WTC11 (cell line): ENCODE measurements around the gene SPOPL. TPM values are rescaled to one million over a fixed set of nuclear protein-coding genes. Genes with fewer than 3 reads are reported as not detected.
A peak's percentile ranks its signal among the peaks of the same experiment; 100 is the strongest.

Experiments
- ATAC-seq: fragments of 200-7000 bp; cut with Tn5 transposase; 2 replicates; pipeline ENCODE4 v1.10.0; 2021; ENCODE audit warnings: mild to moderate bottlenecking, moderate library complexity
- CTCF ChIA-PET: fragments of 300-600 bp; sonication (Branson Sonifier 250); formaldehyde crosslinking; loops from one replicate; lab custom pipeline; 2021; ENCODE audit warnings: antibody characterized with exemption; lab: Charles Lee
- POLR2A ChIA-PET: fragments of 350-600 bp; sonication (Branson Sonifier 250); formaldehyde crosslinking; loops from one replicate; lab custom pipeline; 2021; ENCODE audit warnings: antibody characterized with exemption; lab: Charles Lee
- DNase-seq: peaks from one replicate; pipeline ENCODE4 v3.0.0; 2021; ENCODE audit warnings: low spot score
- H3K27ac Mint-ChIP-seq: 2 replicates; pipeline ENCODE4 v1.8.0; 2021; ENCODE audit warnings: mixed read lengths
- H3K27me3 Mint-ChIP-seq: 2 replicates; pipeline ENCODE4 v1.8.0; 2021; ENCODE audit warnings: low read depth, mild to moderate bottlenecking, moderate library complexity, mixed read lengths
- H3K36me3 Mint-ChIP-seq: 2 replicates; pipeline ENCODE4 v1.8.0; 2021; ENCODE audit warnings: mixed read lengths
- H3K4me1 Mint-ChIP-seq: 2 replicates; pipeline ENCODE4 v1.8.0; 2022; ENCODE audit warnings: mixed read lengths
- H3K4me3 Mint-ChIP-seq: 2 replicates; pipeline ENCODE4 v1.8.0; 2021; ENCODE audit warnings: mild to moderate bottlenecking, moderate library complexity, mixed read lengths
- H3K9me3 Mint-ChIP-seq: 2 replicates; pipeline ENCODE4 v1.8.0; 2021; ENCODE audit warnings: mixed read lengths
- CBFB ChIP-seq: sonication (generic); formaldehyde crosslinking; IDR thresholded peaks from 2 replicates; pipeline ENCODE4 v1.8.1; 2022; ENCODE audit warnings: mild to moderate bottlenecking, low read depth, missing genetic modification reagents
- FOXJ3 ChIP-seq: sonication (generic); formaldehyde crosslinking; IDR thresholded peaks from 2 replicates; pipeline ENCODE4 v1.9.0; 2021; ENCODE audit warnings: missing genetic modification reagents, mild to moderate bottlenecking, borderline replicate concordance
- FOXK1 ChIP-seq: sonication (generic); formaldehyde crosslinking; IDR thresholded peaks from 2 replicates; pipeline ENCODE4 v1.8.0; 2022; ENCODE audit warnings: mild to moderate bottlenecking, moderate library complexity, missing genetic modification reagents
- HMGA2 ChIP-seq: fragments of 250-450 bp; sonication (Bioruptor Pico); IDR thresholded peaks from 2 replicates; pipeline ENCODE4 v1.4.0; 2021; ENCODE audit warnings: mild to moderate bottlenecking, moderate library complexity
- NR2C2 ChIP-seq: sonication (generic); formaldehyde crosslinking; IDR thresholded peaks from 2 replicates; pipeline ENCODE4 v1.8.0; 2022; ENCODE audit warnings: mild to moderate bottlenecking, missing genetic modification reagents
- TP53 ChIP-seq: sonication (generic); formaldehyde crosslinking; IDR thresholded peaks from 2 replicates; pipeline ENCODE4 v1.8.1; 2023; ENCODE audit warnings: mild to moderate bottlenecking, missing genetic modification reagents
- ZBTB21 ChIP-seq: sonication (generic); formaldehyde crosslinking; IDR thresholded peaks from 2 replicates; pipeline ENCODE4 v1.8.1; 2023; ENCODE audit warnings: mild to moderate bottlenecking, missing genetic modification reagents, borderline replicate concordance
- ZNF396 ChIP-seq: fragments of 250-450 bp; sonication (Bioruptor Pico); IDR thresholded peaks from 2 replicates; pipeline ENCODE4 v1.8.0; 2021; ENCODE audit warnings: mild to moderate bottlenecking, moderate library complexity, borderline replicate concordance
- ZNF671 ChIP-seq: fragments of 250-450 bp; sonication (Bioruptor Pico); IDR thresholded peaks from 2 replicates; pipeline ENCODE4 v1.8.0; 2021; ENCODE audit warnings: mild to moderate bottlenecking
- total RNA-seq: library from RNA; stranded (reverse); gene quantifications from 3 replicates; pipeline ENCODE4 v1.2.3, GENCODE V29; 2021
- TF ChIP-seq, protein P1 (sequence below): fragments of 250-450 bp; sonication (Bioruptor Pico); IDR thresholded peaks from 2 replicates; pipeline ENCODE4 v1.9.0; 2021; ENCODE audit warnings: mild to moderate bottlenecking
- TF ChIP-seq, protein P2 (sequence below): fragments of 250-450 bp; sonication (Bioruptor Pico); IDR thresholded peaks from 2 replicates; pipeline ENCODE4 v1.9.0; 2021; ENCODE audit warnings: mild to moderate bottlenecking
- TF ChIP-seq, protein P3 (sequence below): sonication (generic); formaldehyde crosslinking; IDR thresholded peaks from 2 replicates; pipeline ENCODE4 v1.8.0; 2022; ENCODE audit warnings: mild to moderate bottlenecking, missing genetic modification reagents
- TF ChIP-seq, protein P4 (sequence below): sonication (generic); formaldehyde crosslinking; IDR thresholded peaks from 2 replicates; pipeline ENCODE4 v1.8.0; 2023; ENCODE audit warnings: mild to moderate bottlenecking, missing genetic modification reagents
- TF ChIP-seq, protein P5 (sequence below): fragments of 250-450 bp; sonication (Bioruptor Pico); IDR thresholded peaks from 2 replicates; pipeline ENCODE4 v1.9.0; 2021; ENCODE audit warnings: moderate library complexity, mild to moderate bottlenecking, inconsistent platforms, borderline replicate concordance
- TF ChIP-seq, protein P6 (sequence below): sonication (generic); formaldehyde crosslinking; IDR thresholded peaks from 2 replicates; pipeline ENCODE4 v1.8.0; 2022; ENCODE audit warnings: missing genetic modification reagents
- TF ChIP-seq, protein P7 (sequence below): sonication (generic); formaldehyde crosslinking; conservative IDR thresholded peaks from 2 replicates; pipeline ENCODE4 v1.8.1; 2023; ENCODE audit warnings: mild to moderate bottlenecking, low read depth, missing genetic modification reagents, moderate library complexity

The SPOPL gene
- total RNA-seq, 1 experiment from 2014 or later = 13.3 TPM

DNA sequence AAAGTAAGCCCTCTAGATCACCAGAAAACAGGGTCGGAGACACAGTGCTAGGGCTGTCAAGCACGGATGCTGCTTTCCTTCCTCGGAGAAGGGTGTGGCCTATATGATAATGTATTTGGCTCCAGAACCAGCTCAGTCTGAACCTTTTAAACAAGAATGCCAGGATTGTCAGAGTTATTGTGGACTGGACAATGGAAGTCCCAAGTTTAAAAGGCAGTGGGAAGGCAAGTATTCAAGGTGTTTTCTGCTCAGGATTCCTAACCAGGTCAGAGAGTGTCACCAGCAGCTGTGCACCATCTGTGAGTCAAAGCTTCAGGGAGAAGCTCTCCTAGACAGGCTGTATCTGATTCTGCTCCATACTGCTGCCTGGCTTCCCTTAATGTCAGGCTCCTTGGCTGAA lies 94.8 kb downstream of the SPOPL start:
- Mint-ChIP-seq H3K4me1 (peaks cover 13% of the 10 kb centered on the region), H3K9me3 (no peaks in the 10 kb centered on the region), H3K36me3 (no peaks in the 10 kb centered on the region), H3K4me3 (no peak overlapping the region), H3K27me3 (no peaks in the 10 kb centered on the region), H3K27ac (peak overlapping the region; percentile 95)
- CTCF ChIA-PET = interaction anchor here (0.6 to 1.3 kb wide), 3 partner anchors 52 to 231 kb away, joined by 3 to 4 read pairs (median 4); no protein-coding TSS in a partner anchor
- POLR2A ChIA-PET = no interaction called here
- ATAC-seq = peak; percentile 86
- no peak for TF ChIP-seq FOXK1 (CRISPR knock-in tag)
- TF ChIP-seq, protein P1, sequence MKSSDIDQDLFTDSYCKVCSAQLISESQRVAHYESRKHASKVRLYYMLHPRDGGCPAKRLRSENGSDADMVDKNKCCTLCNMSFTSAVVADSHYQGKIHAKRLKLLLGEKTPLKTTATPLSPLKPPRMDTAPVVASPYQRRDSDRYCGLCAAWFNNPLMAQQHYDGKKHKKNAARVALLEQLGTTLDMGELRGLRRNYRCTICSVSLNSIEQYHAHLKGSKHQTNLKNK (CRISPR knock-in tag) = no peak
- DNase-seq = no peak

DNA sequence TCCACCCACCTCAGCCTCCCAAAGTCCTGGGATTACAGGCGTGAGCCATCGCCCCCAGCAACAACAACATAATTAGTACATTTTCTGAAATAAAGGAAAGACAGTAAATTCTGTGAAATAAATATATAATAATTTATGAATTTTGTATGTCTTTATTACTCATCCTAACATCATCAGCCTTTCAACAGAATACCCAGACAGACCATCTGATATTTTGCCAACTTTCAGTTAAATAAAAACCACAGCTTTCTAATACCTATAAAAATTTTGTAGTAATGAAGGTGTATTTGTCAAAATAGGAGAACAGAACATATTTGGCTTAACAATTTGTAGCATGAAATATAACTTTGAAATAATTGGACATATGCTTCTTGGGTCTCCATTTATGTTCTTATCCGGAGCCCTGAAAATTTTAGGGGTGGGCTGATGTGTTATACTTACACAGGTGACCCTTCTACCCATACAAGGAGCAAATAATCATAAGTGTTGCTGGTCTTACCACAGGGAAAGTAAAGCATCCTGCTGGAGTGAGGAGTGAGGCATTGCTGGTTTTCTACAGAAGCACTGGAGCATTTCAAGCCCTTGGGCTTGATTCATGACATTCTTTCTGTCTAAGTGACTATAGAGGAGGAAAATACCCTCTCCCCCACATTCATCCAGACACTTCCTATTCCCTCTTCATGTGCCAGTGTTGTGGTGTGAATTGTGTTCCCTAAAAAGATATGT lies 99.3 kb downstream of the SPOPL start:
- Mint-ChIP-seq H3K27me3 (no peaks in the 10 kb centered on the region), H3K9me3 (no peaks in the 10 kb centered on the region), H3K27ac (no peak overlapping the region), H3K4me1 (peaks cover 18% of the 10 kb centered on the region), H3K4me3 (no peak overlapping the region), H3K36me3 (no peaks in the 10 kb centered on the region)
- ChIA-PET CTCF (no interaction called here), POLR2A (no interaction called here)
- DNase-seq = no peak
- ATAC-seq = no peak
- TF ChIP-seq, protein P2, sequence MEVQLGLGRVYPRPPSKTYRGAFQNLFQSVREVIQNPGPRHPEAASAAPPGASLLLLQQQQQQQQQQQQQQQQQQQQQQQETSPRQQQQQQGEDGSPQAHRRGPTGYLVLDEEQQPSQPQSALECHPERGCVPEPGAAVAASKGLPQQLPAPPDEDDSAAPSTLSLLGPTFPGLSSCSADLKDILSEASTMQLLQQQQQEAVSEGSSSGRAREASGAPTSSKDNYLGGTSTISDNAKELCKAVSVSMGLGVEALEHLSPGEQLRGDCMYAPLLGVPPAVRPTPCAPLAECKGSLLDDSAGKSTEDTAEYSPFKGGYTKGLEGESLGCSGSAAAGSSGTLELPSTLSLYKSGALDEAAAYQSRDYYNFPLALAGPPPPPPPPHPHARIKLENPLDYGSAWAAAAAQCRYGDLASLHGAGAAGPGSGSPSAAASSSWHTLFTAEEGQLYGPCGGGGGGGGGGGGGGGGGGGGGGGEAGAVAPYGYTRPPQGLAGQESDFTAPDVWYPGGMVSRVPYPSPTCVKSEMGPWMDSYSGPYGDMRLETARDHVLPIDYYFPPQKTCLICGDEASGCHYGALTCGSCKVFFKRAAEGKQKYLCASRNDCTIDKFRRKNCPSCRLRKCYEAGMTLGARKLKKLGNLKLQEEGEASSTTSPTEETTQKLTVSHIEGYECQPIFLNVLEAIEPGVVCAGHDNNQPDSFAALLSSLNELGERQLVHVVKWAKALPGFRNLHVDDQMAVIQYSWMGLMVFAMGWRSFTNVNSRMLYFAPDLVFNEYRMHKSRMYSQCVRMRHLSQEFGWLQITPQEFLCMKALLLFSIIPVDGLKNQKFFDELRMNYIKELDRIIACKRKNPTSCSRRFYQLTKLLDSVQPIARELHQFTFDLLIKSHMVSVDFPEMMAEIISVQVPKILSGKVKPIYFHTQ (CRISPR knock-in tag) = no peak
- no peak for TF ChIP-seq ZNF671 (CRISPR knock-in tag)
- no peak for TF ChIP-seq NR2C2 (CRISPR knock-in tag)
- no peak for TF ChIP-seq ZBTB21 (CRISPR knock-in tag)
- no peak for TF ChIP-seq TP53 (CRISPR knock-in tag)
- TF ChIP-seq, protein P3, sequence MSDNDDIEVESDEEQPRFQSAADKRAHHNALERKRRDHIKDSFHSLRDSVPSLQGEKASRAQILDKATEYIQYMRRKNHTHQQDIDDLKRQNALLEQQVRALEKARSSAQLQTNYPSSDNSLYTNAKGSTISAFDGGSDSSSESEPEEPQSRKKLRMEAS (CRISPR knock-in tag) = no peak
- TF ChIP-seq, protein P4, sequence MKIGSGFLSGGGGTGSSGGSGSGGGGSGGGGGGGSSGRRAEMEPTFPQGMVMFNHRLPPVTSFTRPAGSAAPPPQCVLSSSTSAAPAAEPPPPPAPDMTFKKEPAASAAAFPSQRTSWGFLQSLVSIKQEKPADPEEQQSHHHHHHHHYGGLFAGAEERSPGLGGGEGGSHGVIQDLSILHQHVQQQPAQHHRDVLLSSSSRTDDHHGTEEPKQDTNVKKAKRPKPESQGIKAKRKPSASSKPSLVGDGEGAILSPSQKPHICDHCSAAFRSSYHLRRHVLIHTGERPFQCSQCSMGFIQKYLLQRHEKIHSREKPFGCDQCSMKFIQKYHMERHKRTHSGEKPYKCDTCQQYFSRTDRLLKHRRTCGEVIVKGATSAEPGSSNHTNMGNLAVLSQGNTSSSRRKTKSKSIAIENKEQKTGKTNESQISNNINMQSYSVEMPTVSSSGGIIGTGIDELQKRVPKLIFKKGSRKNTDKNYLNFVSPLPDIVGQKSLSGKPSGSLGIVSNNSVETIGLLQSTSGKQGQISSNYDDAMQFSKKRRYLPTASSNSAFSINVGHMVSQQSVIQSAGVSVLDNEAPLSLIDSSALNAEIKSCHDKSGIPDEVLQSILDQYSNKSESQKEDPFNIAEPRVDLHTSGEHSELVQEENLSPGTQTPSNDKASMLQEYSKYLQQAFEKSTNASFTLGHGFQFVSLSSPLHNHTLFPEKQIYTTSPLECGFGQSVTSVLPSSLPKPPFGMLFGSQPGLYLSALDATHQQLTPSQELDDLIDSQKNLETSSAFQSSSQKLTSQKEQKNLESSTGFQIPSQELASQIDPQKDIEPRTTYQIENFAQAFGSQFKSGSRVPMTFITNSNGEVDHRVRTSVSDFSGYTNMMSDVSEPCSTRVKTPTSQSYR (CRISPR knock-in tag) = no peak
- TF ChIP-seq, protein P5, sequence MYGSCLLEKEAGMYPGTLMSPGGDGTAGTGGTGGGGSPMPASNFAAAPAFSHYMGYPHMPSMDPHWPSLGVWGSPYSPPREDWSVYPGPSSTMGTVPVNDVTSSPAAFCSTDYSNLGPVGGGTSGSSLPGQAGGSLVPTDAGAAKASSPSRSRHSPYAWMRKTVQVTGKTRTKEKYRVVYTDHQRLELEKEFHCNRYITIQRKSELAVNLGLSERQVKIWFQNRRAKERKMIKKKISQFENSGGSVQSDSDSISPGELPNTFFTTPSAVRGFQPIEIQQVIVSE (CRISPR knock-in tag) = no peak
- TF ChIP-seq, protein P6, sequence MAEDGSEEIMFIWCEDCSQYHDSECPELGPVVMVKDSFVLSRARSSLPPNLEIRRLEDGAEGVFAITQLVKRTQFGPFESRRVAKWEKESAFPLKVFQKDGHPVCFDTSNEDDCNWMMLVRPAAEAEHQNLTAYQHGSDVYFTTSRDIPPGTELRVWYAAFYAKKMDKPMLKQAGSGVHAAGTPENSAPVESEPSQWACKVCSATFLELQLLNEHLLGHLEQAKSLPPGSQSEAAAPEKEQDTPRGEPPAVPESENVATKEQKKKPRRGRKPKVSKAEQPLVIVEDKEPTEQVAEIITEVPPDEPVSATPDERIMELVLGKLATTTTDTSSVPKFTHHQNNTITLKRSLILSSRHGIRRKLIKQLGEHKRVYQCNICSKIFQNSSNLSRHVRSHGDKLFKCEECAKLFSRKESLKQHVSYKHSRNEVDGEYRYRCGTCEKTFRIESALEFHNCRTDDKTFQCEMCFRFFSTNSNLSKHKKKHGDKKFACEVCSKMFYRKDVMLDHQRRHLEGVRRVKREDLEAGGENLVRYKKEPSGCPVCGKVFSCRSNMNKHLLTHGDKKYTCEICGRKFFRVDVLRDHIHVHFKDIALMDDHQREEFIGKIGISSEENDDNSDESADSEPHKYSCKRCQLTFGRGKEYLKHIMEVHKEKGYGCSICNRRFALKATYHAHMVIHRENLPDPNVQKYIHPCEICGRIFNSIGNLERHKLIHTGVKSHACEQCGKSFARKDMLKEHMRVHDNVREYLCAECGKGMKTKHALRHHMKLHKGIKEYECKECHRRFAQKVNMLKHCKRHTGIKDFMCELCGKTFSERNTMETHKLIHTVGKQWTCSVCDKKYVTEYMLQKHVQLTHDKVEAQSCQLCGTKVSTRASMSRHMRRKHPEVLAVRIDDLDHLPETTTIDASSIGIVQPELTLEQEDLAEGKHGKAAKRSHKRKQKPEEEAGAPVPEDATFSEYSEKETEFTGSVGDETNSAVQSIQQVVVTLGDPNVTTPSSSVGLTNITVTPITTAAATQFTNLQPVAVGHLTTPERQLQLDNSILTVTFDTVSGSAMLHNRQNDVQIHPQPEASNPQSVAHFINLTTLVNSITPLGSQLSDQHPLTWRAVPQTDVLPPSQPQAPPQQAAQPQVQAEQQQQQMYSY = no peak
- no peak for TF ChIP-seq ZNF396
- TF ChIP-seq, protein P7, sequence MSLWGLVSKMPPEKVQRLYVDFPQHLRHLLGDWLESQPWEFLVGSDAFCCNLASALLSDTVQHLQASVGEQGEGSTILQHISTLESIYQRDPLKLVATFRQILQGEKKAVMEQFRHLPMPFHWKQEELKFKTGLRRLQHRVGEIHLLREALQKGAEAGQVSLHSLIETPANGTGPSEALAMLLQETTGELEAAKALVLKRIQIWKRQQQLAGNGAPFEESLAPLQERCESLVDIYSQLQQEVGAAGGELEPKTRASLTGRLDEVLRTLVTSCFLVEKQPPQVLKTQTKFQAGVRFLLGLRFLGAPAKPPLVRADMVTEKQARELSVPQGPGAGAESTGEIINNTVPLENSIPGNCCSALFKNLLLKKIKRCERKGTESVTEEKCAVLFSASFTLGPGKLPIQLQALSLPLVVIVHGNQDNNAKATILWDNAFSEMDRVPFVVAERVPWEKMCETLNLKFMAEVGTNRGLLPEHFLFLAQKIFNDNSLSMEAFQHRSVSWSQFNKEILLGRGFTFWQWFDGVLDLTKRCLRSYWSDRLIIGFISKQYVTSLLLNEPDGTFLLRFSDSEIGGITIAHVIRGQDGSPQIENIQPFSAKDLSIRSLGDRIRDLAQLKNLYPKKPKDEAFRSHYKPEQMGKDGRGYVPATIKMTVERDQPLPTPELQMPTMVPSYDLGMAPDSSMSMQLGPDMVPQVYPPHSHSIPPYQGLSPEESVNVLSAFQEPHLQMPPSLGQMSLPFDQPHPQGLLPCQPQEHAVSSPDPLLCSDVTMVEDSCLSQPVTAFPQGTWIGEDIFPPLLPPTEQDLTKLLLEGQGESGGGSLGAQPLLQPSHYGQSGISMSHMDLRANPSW (CRISPR knock-in tag) = no peak
- no peak for TF ChIP-seq FOXJ3 (CRISPR knock-in tag)
- no peak for TF ChIP-seq HMGA2 (CRISPR knock-in tag)
- no peak for TF ChIP-seq FOXK1 (CRISPR knock-in tag)
- TF ChIP-seq CBFB = no peak
